ENCODE results near the gene KRTAP5-1. TPM values are rescaled to one million over a fixed set of nuclear protein-coding genes. Genes with fewer than 3 reads are reported as not detected.
A peak's percentile ranks its signal among the peaks of the same experiment; 100 is the strongest.

KRTAP5-1 gene
- total RNA-seq, 2 experiments from 2014 or later, result not detected

GRCh38 chr11:1573077-1573902 is 11.8 kb downstream of the KRTAP5-1 start:
- Histone ChIP-seq H3K9me2 (ENCODE audit: insufficient read depth, low read length) (no peaks in the 10 kb centered on the region), H3K4me3 (ENCODE audit: low read depth, low read length, poor library complexity, severe bottlenecking) (peak overlapping the region; percentile 64), H3K79me2 (ENCODE audit: insufficient read depth, low read depth, low read length) (no peaks in the 10 kb centered on the region), H4K20me1 (ENCODE audit: insufficient read depth, low read length) (no peaks in the 10 kb centered on the region), H3K27ac (ENCODE audit: low read depth, low read length, poor library complexity, severe bottlenecking) (no peak overlapping the region), H3K4me1 (ENCODE audit: insufficient read depth, low read length, poor library complexity, severe bottlenecking) (peaks cover 13% of the 10 kb centered on the region), H3K36me3 (ENCODE audit: insufficient read depth, low read length) (no peaks in the 10 kb centered on the region), H3K9me3 (ENCODE audit: low read length) (no peaks in the 10 kb centered on the region), H2AFZ (ENCODE audit: low read length) (no peak overlapping the region), H3K4me2 (ENCODE audit: low read length) (peak overlapping the region; percentile 72)
- BruUV-seq (replicated peaks), result no TSS peak
- DNase-seq (ENCODE audit: low spot score), result no peak
- TF ChIP-seq CTCF (conservative IDR thresholded peaks at IDR 0.05; ENCODE audit: low read length) (no peak), EZH2phosphoT487 (IDR thresholded peaks at IDR 0.05; ENCODE audit: borderline replicate concordance, low read depth, low read length) (peak; percentile 74; the same call in 1 of the 2 replicates)
- POLR2A ChIA-PET, result no interaction called here
- intact Hi-C loops (cut with micrococcal nuclease; ENCODE audit: unreplicated experiment), result loop anchor here (10.0 kb wide), 1 partner anchor 368 kb away; no protein-coding TSS in a partner anchor
- CTCF ChIA-PET (ENCODE audit: unreplicated experiment), result interaction anchor here (0.7 to 1.7 kb wide), 2 partner anchors 9 to 52 kb away, joined by 3 to 5 read pairs; no protein-coding TSS in a partner anchor

GRCh38 chr11:1572197-1573076 is 12.6 kb downstream of the KRTAP5-1 start, which contains the start of gene DUSP8:
TSS of gene DUSP8 (minus strand) at chr11:1572271. CDS start at chr11:1565826, 6,445 bp downstream.
- Histone ChIP-seq H3K36me3 (ENCODE audit: insufficient read depth, low read length) (no peaks in the 10 kb centered on the region), H3K4me1 (ENCODE audit: insufficient read depth, low read length, poor library complexity, severe bottlenecking) (peaks cover 13% of the 10 kb centered on the region), H3K9me3 (ENCODE audit: low read length) (no peaks in the 10 kb centered on the region), H2AFZ (ENCODE audit: low read length) (0 out of 2 replicates have a peak within 1 kb of the TSS, but pooled peaks have one; percentile 6), H3K79me2 (ENCODE audit: insufficient read depth, low read depth, low read length) (no peaks in the 10 kb centered on the region), H3K27ac (ENCODE audit: low read depth, low read length, poor library complexity, severe bottlenecking) (no peak within 1 kb of the TSS), H3K4me3 (ENCODE audit: low read depth, low read length, poor library complexity, severe bottlenecking) (peak within 1 kb of the TSS; percentile 64), H3K9me2 (ENCODE audit: insufficient read depth, low read length) (no peaks in the 10 kb centered on the region), H3K4me2 (ENCODE audit: low read length) (peak within 1 kb of the TSS; percentile 72), H4K20me1 (ENCODE audit: insufficient read depth, low read length) (no peaks in the 10 kb centered on the region)
- POLR2A ChIA-PET, result interaction anchor here (0.6 kb wide), 1 partner anchor 54 kb away, joined by 3 read pairs; no protein-coding TSS in a partner anchor
- BruUV-seq (replicated peaks), result no TSS peak
- intact Hi-C loops (cut with micrococcal nuclease; ENCODE audit: unreplicated experiment), result loop anchor here (10.0 kb wide), 1 partner anchor 368 kb away; no protein-coding TSS in a partner anchor
- TF ChIP-seq CTCF (conservative IDR thresholded peaks at IDR 0.05; ENCODE audit: low read length) (no peak), EZH2phosphoT487 (IDR thresholded peaks at IDR 0.05; ENCODE audit: borderline replicate concordance, low read depth, low read length) (no peak)
- CTCF ChIA-PET (ENCODE audit: unreplicated experiment), result interaction anchor here (0.6 kb wide), 1 partner anchor 26 kb away, joined by 3 read pairs; no protein-coding TSS in a partner anchor
- peak; percentile 58 for DNase-seq (ENCODE audit: low spot score)

All from OCI-LY7 (cell line).